Activated CD8-positive, alpha-beta memory T cell treated with anti-CD3 and anti-CD28 coated beads for 36 hours (primary cell): ENCODE results near the gene ACTMAP. TPM values are rescaled to one million over a fixed set of nuclear protein-coding genes. Genes with fewer than 3 reads are reported as not detected.
"Not testable (repeated sequence)": the region's sequence is repeated elsewhere in the genome, so short reads cannot be mapped to it uniquely, and the experiment has no call there.

ENCODE experiments used
- CTCF ChIA-PET: fragments of 350-600 bp; sonication (Branson Sonifier 250); formaldehyde crosslinking; loops from one replicate; lab custom pipeline; 2021; ENCODE audit warnings: antibody characterized with exemption; lab: Charles Lee
- POLR2A ChIA-PET: fragments of 350-600 bp; sonication (Branson Sonifier 250); formaldehyde crosslinking; loops from one replicate; lab custom pipeline; 2021; ENCODE audit warnings: antibody characterized with exemption; lab: Charles Lee
- total RNA-seq, 2 experiments: library from RNA; stranded (reverse); gene quantifications; one replicate each; pipeline ENCODE4 v1.2.3, GENCODE V29; 2021

Gene ACTMAP
- total RNA-seq, 2 experiments from 2014 or later = 9.2 to 9.8 TPM

GRCh38 chr19:40778706-40779284 lies 28.5 kb upstream of the ACTMAP start:
- ChIA-PET CTCF (interaction anchor here (0.7 to 3.7 kb wide), 14 partner anchors 12 to 144 kb away, joined by 3 to 20 read pairs (median 6); partner anchors contain the start of genes ACTMAP, EGLN2 and SNRPA), POLR2A (interaction anchor here (0.5 to 3.2 kb wide), 12 partner anchors 8 to 334 kb away, joined by 3 to 40 read pairs (median 4); partner anchors contain the start of genes ACTMAP, COQ8B, EGLN2 and ITPKC)

GRCh38 chr19:40777937-40778705 lies 27.8 kb upstream of the ACTMAP start, which contains the start of gene RAB4B:
Gene RAB4B (plus strand): TSS chr19:40778247. CDS start chr19:40778376, 129 bp downstream.
- ChIA-PET CTCF (interaction anchor here (0.6 to 3.7 kb wide), 18 partner anchors 13 to 1640 kb away, joined by 3 to 20 read pairs (median 5); partner anchors contain the start of genes ACTMAP, COQ8B, EGLN2 and ITPKC), POLR2A (interaction anchor here (0.6 to 3.2 kb wide), 15 partner anchors 9 to 311 kb away, joined by 3 to 40 read pairs (median 7); partner anchors contain the start of genes ACTMAP, COQ8B, EGLN2 and ITPKC)

GRCh38 chr19:40777645-40777936 lies 27.3 kb upstream of the ACTMAP start:
- POLR2A ChIA-PET = interaction anchor here (0.6 to 3.2 kb wide), 11 partner anchors 13 to 647 kb away, joined by 3 to 40 read pairs (median 10); partner anchors contain the start of genes ACTMAP, EGLN2, NUMBL and SNRPA
- CTCF ChIA-PET = interaction anchor here (0.6 to 3.7 kb wide), 12 partner anchors 14 to 1641 kb away, joined by 3 to 20 read pairs (median 6); partner anchors contain the start of genes ACTMAP, COQ8B, EGLN2 and ITPKC

- ChIA-PET POLR2A (interaction anchor here (0.6 to 3.2 kb wide), 8 partner anchors 14 to 648 kb away, joined by 3 to 40 read pairs (median 10); partner anchors contain the start of genes ACTMAP, EGLN2, NUMBL and SNRPA), CTCF (interaction anchor here (0.6 to 3.7 kb wide), 13 partner anchors 15 to 1641 kb away, joined by 3 to 20 read pairs (median 6); partner anchors contain the start of genes ACTMAP, COQ8B, EGLN2 and ITPKC)
Observed at GRCh38 chr19:40776932-40777644, 26.8 kb upstream of the ACTMAP start.

- POLR2A ChIA-PET = interaction anchor here (3.2 kb wide), 1 partner anchor 23 kb away, joined by 40 read pairs; no protein-coding TSS in a partner anchor
Observed at GRCh38 chr19:40776364-40776763, 26.1 kb upstream of the ACTMAP start.

GRCh38 chr19:40775632-40776022 lies 25.4 kb upstream of the ACTMAP start:
- ChIA-PET POLR2A (no interaction called here), CTCF (interaction anchor here (0.8 to 2.0 kb wide), 2 partner anchors 20 to 142 kb away, joined by 3 to 4 read pairs; no protein-coding TSS in a partner anchor)

More at GRCh38 chr19:40776364-40776763, 26.1 kb upstream of the ACTMAP start:
- CTCF ChIA-PET = interaction anchor here (1.1 to 3.7 kb wide), 5 partner anchors 20 to 142 kb away, joined by 3 to 20 read pairs (median 4); partner anchors contain the start of genes COQ8B and ITPKC

GRCh38 chr19:40774916-40775631 lies 24.8 kb upstream of the ACTMAP start, which contains the start of gene MIA:
Gene MIA (plus strand): TSS chr19:40775521. CDS start chr19:40775543, 22 bp downstream.
- ChIA-PET CTCF (interaction anchor here (0.8 kb wide), 1 partner anchor 19 kb away, joined by 3 read pairs; no protein-coding TSS in a partner anchor), POLR2A (no interaction called here)

- CTCF ChIA-PET = interaction anchor here (0.6 to 1.4 kb wide), 3 partner anchors 17 to 108 kb away, joined by 3 read pairs; partner anchors contain the start of gene EGLN2
- POLR2A ChIA-PET = not testable (repeated sequence)
Observed at GRCh38 chr19:40771101-40771862, 21.0 kb upstream of the ACTMAP start.

- ChIA-PET POLR2A (no interaction called here), CTCF (no interaction called here)
Observed at GRCh38 chr19:40768869-40769268, 18.6 kb upstream of the ACTMAP start.

- CTCF ChIA-PET = interaction anchor here (0.6 to 1.8 kb wide), 3 partner anchors 11 to 107 kb away, joined by 3 read pairs; no protein-coding TSS in a partner anchor
- POLR2A ChIA-PET = interaction anchor here (1.5 kb wide), 1 partner anchor 10 kb away, joined by 3 read pairs; no protein-coding TSS in a partner anchor
Observed at GRCh38 chr19:40766385-40766784, 16.1 kb upstream of the ACTMAP start.

- POLR2A ChIA-PET = interaction anchor here (0.6 to 1.1 kb wide), 2 partner anchors 9 to 12 kb away, joined by 3 read pairs; no protein-coding TSS in a partner anchor
- CTCF ChIA-PET = interaction anchor here (1.0 kb wide), 1 partner anchor 101 kb away, joined by 3 read pairs; no protein-coding TSS in a partner anchor
Observed at GRCh38 chr19:40763963-40764362, 13.7 kb upstream of the ACTMAP start.

GRCh38 chr19:40763526-40763925 lies 13.2 kb upstream of the ACTMAP start:
- CTCF ChIA-PET = interaction anchor here (1.0 kb wide), 1 partner anchor 100 kb away, joined by 3 read pairs; no protein-coding TSS in a partner anchor
- POLR2A ChIA-PET = interaction anchor here (0.6 to 1.1 kb wide), 3 partner anchors 9 to 14 kb away, joined by 3 to 14 read pairs (median 3); partner anchors contain the start of gene RAB4B

- POLR2A ChIA-PET = interaction anchor here (0.6 to 1.1 kb wide), 3 partner anchors 10 to 15 kb away, joined by 3 to 14 read pairs (median 9); partner anchors contain the start of gene RAB4B
- CTCF ChIA-PET = interaction anchor here (1.0 kb wide), 1 partner anchor 100 kb away, joined by 3 read pairs; no protein-coding TSS in a partner anchor
Observed at GRCh38 chr19:40762754-40763470, 12.6 kb upstream of the ACTMAP start.

- ChIA-PET CTCF (no interaction called here), POLR2A (interaction anchor here (3.1 kb wide), 1 partner anchor 18 kb away, joined by 10 read pairs; the partner anchor contains the start of gene RAB4B)
Observed at GRCh38 chr19:40759352-40759751, 9.1 kb upstream of the ACTMAP start.

- POLR2A ChIA-PET = interaction anchor here (3.1 kb wide), 1 partner anchor 19 kb away, joined by 10 read pairs; the partner anchor contains the start of gene RAB4B
- CTCF ChIA-PET = interaction anchor here (1.1 to 1.5 kb wide), 2 partner anchors 40 to 47 kb away, joined by 4 to 5 read pairs; partner anchors contain the start of gene EGLN2
Observed at GRCh38 chr19:40758491-40758890, 8.2 kb upstream of the ACTMAP start.
